Endometrium (tissue), 2 donors: ENCODE results near the gene RNF115.
"Not testable (repeated sequence)": the region's sequence is repeated elsewhere in the genome, so short reads cannot be mapped to it uniquely, and the experiment has no call there.

ENCODE experiments used
- FAIRE-seq: peaks from 2 replicates; lab custom pipeline; 2012; peaks lifted over from hg19 to GRCh38; lab: Jason Lieb, UNC
- donor health status: control.
- donor health status: control.

The RNF115 gene

DNA sequence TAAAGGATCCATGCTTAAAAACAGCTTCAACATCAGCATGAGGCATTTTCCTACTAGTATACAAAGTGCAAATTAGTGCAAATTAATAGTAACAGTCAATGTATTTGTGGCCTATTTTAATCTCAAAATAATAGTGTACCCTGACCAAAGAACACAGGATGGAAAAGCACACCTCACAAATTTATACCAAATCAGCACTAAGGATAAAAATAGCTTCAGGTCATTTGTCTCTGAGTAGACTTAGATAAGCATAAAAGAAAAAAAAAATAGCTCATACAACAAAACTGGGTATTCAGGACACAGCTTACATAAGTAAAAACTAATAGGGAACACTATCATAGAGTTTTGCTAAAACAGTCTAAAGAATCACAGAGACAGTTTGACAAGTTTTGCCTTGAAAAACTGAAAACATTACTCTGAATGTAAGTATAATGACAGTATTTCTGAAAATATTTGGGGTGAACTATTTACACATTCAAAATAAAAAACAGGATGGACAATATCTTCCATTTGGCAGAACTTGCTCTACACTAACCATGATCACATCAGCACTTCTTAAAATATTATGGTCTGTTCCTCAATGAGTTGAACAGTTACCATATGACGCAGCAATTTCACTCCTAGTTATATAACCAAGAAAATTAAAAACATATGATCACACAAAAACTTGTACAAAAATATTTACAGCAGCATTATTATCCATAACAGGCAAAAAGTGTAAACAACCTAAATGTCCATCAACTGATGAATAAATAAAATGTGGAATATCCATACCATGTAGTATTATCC is 46.3 kb downstream of the RNF115 start:
- FAIRE-seq, result no peak

- FAIRE-seq, result no peak
Measured at GRCh38 chr1:145773423-145773822, 50.5 kb downstream of the RNF115 start.

- no peak for FAIRE-seq
Measured at GRCh38 chr1:145771056-145771455, 52.8 kb downstream of the RNF115 start.

DNA sequence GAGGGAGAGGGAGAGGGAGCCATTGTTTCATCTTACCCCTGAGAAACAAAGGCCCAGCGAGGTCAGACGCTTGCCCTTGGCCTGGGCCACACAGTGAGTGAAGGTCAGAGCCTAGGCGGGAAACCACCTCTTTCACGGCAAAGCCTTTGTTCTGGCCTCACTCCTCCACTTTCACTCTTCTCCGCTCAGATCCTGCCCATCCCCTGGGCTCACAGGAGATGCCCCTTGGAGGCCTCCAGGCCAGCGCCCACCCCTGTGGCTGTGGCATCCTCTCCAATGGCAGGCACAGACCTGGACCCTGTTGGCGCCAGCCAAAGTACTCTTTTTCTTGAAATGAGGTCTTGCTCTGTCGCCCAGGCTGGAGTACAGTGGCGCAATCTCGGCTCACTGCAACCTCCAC is 55.9 kb downstream of the RNF115 start:
- not testable (repeated sequence) for FAIRE-seq

- FAIRE-seq, result not testable (repeated sequence)
Measured at GRCh38 chr1:145766926-145767325, 57.0 kb downstream of the RNF115 start.

- FAIRE-seq, result not testable (repeated sequence)
Measured at GRCh38 chr1:145765585-145766360, 58.1 kb downstream of the RNF115 start.

GRCh38 chr1:145765127-145765526 is 58.8 kb downstream of the RNF115 start:
- FAIRE-seq, result not testable (repeated sequence)

DNA sequence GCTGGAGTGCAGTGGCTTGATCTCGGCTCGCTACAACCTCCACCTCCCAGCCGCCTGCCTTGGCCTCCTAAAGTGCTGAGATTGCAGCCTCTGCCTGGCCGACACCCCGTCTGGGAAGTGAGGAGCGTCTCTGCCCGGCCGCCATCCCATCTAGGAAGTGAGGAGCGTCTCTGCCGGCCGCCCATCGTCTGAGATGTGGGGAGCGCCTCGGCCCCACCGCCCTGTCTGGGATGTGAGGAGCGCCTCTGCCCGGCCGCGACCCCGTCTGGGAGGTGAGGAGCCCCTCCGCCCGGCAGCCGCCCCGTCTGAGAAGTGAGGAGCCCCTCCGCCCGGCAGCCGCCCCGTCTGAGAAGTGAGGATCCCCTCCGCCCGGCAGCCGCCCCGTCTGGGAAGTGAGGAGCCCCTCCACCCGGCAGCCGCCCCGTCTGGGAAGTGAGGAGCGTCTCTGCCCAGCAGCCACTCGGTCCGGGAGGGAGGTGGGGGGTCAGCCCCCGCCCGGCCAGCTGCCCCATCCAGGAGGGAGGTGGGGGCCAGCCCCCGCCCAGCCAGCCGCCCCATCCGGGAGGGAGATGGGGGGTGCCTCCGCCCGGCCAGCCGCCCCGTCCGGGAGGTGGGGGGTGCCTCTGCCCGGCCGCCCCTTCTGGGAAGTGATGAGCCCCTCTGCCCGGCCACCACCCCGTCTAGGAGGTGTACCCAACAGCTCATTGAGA is 59.5 kb downstream of the RNF115 start:
- not testable (repeated sequence) for FAIRE-seq

GRCh38 chr1:145762001-145762400 is 61.9 kb downstream of the RNF115 start:
- not testable (repeated sequence) for FAIRE-seq

DNA sequence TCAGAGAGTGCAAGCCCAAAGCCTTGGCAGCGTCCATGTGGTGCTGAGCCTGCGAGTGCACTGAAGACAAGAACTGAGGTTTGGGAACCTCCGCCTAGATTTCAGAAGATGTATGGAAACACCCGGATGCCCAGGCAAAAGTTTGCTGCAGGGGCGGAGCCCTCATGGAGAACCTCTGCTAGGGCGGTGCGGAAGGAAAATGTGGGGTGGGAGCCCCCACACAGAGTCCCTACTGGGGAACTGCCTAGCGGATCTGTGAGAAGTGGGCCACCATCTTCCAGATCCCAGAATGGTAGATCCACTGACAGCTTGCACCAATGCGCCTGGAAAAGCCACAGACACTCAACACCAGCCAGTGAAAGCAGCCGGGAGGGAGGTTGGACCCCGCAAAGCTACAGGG is 62.4 kb downstream of the RNF115 start:
- FAIRE-seq, result not testable (repeated sequence)

DNA sequence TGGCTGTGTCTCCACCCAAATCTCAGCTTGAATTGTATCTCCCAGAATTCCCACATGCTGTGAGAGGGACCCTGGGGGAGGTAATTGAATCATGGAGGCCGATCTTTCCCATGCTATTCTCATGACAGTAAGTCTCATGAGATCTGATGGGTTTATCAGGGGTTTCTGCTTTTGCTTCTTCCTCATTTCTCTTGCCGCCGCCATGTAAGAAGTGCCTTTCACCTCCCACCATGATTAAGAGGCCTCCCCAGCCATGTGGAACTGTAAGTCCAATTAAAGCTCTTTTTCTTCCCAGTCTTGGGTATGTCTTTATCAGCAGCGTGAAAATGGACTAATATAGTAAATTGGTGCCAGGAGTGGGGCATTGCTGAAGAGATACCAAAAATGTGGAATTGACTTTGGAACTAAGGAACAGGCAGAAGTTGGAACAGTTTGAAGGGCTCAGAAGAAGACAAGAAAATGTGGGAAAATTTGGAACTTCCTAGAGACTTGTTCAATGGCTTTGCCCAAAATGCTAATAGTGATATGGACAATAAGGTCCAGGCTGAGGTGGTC is 63.4 kb downstream of the RNF115 start:
- FAIRE-seq, result not testable (repeated sequence)

DNA sequence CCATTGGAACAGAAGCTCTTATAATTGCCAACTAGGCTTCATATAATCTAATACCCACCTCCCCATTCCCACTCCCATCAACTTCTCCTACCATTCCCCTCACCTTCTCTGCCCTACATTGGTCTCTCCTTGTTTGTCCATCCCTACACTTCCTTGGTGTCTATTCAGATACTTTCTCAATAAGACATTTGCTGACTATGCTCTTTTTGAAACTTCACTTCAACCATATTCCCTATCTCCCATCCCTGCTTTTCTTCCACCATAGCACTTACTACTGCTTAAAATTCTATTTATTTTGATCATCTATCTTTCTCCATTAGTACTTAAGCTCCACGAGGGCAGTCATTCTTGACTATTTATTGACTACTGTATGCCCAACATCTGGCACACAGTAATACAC is 64.2 kb downstream of the RNF115 start:
- no peak for FAIRE-seq

DNA sequence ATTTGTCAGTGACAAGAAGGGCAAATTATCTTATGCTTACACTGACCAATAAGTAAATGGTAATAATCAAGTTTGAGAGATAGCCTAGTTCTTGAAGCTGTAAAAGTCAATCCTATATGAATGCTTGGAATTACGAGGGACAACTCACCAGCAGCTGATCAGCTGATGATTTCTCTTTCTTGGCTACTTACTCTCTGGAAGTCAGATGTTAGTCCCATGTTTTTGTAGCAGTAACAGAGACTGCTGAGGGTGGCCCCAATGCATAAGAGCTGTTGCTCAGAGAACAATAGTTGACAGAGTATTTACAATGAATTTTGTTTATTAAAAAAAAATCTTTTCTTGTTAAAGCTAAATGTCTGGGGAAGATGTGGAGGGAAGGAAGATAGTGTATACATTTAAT is 65.3 kb downstream of the RNF115 start:
- no peak for FAIRE-seq

GRCh38 chr1:145758116-145758515 is 65.8 kb downstream of the RNF115 start:
- no peak for FAIRE-seq

DNA sequence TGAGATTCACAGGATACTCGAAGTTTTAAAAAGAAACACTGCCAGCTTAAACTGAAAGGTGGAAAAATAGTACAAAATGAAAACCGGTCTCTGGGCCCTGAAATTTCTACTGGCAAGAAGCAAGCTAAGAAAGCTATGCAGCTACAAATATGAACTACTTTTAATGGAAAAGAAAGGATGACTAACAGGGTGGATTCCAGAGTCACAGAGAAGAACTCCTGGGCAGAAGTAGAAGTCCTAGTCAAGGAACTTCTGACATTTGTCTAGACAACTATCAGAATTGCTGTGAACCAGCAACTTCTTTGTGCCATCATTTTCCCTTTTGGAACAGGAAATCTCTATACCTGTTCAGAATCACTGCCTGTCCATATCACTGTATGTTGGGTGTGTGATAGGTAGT is 66.5 kb downstream of the RNF115 start:
- no peak for FAIRE-seq

DNA sequence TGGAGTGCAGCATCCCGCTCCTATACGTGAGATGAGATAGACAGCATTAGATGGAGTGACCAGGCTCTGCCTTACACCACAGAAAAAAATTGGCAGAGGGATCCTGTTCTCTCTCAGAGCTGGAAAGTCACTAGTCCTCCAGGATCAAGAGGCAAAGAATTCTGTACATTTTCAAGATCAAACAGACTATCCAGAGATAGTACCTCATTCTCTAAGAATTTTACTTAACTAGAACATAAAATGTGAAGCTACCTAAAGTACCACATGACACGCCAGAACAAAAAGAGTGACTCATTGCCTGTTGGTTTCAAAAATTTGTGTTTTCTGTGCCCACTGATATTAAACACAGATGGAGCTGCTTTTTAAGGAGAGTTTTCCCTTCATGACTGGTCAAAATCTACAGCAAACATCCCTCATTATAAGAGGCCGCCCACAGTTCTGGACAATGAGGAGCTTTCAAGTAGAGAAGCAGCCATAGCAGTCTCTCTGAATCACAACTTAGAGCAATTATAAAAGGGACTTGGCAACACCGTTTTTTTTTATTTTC is 72.3 kb downstream of the RNF115 start:
- no peak for FAIRE-seq

- no peak for FAIRE-seq
Measured at GRCh38 chr1:145750426-145750825, 73.5 kb downstream of the RNF115 start.

- no peak for FAIRE-seq
Measured at GRCh38 chr1:145747398-145748247, 76.3 kb downstream of the RNF115 start.

DNA sequence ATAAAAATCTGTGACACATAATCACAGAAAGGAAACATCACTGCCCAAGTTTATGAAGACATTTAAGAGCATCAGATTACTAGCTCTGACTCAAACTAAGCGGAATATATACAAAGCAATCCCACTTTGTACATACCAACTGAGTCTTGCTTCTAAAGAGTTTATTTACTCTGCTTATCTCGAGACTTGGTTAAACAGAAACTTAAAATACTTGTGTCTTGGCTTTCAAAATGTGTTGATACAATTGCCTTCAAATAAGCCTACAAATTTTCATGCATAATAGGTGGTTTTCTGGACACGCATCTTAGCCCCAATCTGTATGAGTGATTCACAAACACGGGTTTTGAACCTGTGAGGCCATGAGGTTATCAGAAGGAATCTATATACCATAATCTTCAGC is 83.6 kb downstream of the RNF115 start:
- no peak for FAIRE-seq

DNA sequence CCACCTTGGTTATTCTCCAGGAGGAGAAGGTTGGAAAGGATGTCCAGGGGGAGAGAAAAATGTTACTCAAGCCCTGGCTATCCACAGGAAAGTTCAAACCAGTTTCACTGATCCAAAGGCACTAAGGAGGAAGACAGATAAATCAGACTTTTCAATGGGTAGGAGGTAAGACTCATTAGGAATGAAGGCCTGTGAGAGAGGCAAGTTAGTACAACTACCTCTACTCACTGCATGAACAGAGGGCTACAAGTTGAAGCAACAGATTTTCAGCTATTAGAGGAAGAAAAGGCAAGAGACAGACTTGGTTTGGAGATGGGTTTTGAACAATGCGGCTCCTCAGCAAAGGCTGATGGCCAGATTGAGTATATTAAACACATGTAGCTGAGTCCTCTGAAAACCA is 87.7 kb downstream of the RNF115 start:
- FAIRE-seq, result no peak

GRCh38 chr1:145730900-145731299 is 93.0 kb downstream of the RNF115 start:
- FAIRE-seq, result no peak
